DMS 273 (cell line): ENCODE results near the gene MTREX.
A peak's percentile ranks its signal among the peaks of the same experiment; 100 is the strongest.

ENCODE experiments used
- DNase-seq: peaks from one replicate; lab custom pipeline; 2025; ENCODE audit not compliant: unreplicated experiment; lab: John Stamatoyannopoulos, UW

The MTREX gene

GRCh38 chr5:55426455-55426854 lies 118.7 kb downstream of the MTREX start:
- DNase-seq: no peak

- peak; percentile 83 for DNase-seq
These were observed 119.4 kb downstream of the MTREX start for GRCh38 chr5:55427157-55427556.

GRCh38 chr5:55429221-55429612 lies 121.4 kb downstream of the MTREX start:
- DNase-seq: no peak

GRCh38 chr5:55429613-55430253 lies 121.9 kb downstream of the MTREX start:
- DNase-seq: peak; percentile 18

GRCh38 chr5:55432549-55432948 lies 124.8 kb downstream of the MTREX start:
- DNase-seq: no peak

GRCh38 chr5:55437452-55437851 lies 129.7 kb downstream of the MTREX start:
- no peak for DNase-seq

GRCh38 chr5:55437859-55438206 lies 130.0 kb downstream of the MTREX start:
- DNase-seq: no peak

- no peak for DNase-seq
These were observed 131.2 kb downstream of the MTREX start for GRCh38 chr5:55438998-55439397.

GRCh38 chr5:55440188-55440646 lies 132.4 kb downstream of the MTREX start:
- peak; percentile 20 for DNase-seq

- peak; percentile 21 for DNase-seq
These were observed 133.4 kb downstream of the MTREX start for GRCh38 chr5:55441107-55441771.

GRCh38 chr5:55441954-55442353 lies 134.2 kb downstream of the MTREX start:
- no peak for DNase-seq

- DNase-seq: no peak
These were observed 138.0 kb downstream of the MTREX start for GRCh38 chr5:55445791-55446190.

- DNase-seq: no peak
These were observed 139.0 kb downstream of the MTREX start for GRCh38 chr5:55446640-55447351.

- no peak for DNase-seq
These were observed 142.4 kb downstream of the MTREX start for GRCh38 chr5:55450050-55450765.

- no peak for DNase-seq
These were observed 144.2 kb downstream of the MTREX start for GRCh38 chr5:55451976-55452375.

GRCh38 chr5:55453211-55453610 lies 145.4 kb downstream of the MTREX start:
- no peak for DNase-seq

GRCh38 chr5:55454282-55454681 lies 146.5 kb downstream of the MTREX start:
- no peak for DNase-seq

- no peak for DNase-seq
These were observed 148.6 kb downstream of the MTREX start for GRCh38 chr5:55456216-55456895.

- DNase-seq: no peak
These were observed 151.8 kb downstream of the MTREX start for GRCh38 chr5:55459572-55459971.

GRCh38 chr5:55463613-55464012 lies 155.8 kb downstream of the MTREX start:
- no peak for DNase-seq
